A549 treated with AZD2906 at 1 μM for 4 hours (cell line): Measurements from ENCODE around the gene ITPR2. TPM values are rescaled to one million over a fixed set of nuclear protein-coding genes. Genes with fewer than 3 reads are reported as not detected.

Experiments
- total RNA-seq: library from RNA; stranded (reverse); fragments of 200-300 nt; extraction: Qiagen RNA extraction; gene quantifications from 5 replicates; pipeline ENCODE4 v1.2.3, GENCODE V29; 2022

The ITPR2 gene
- 1.3 to 3.0 TPM (median 2.2 TPM) in 5 replicates for total RNA-seq

DNA sequence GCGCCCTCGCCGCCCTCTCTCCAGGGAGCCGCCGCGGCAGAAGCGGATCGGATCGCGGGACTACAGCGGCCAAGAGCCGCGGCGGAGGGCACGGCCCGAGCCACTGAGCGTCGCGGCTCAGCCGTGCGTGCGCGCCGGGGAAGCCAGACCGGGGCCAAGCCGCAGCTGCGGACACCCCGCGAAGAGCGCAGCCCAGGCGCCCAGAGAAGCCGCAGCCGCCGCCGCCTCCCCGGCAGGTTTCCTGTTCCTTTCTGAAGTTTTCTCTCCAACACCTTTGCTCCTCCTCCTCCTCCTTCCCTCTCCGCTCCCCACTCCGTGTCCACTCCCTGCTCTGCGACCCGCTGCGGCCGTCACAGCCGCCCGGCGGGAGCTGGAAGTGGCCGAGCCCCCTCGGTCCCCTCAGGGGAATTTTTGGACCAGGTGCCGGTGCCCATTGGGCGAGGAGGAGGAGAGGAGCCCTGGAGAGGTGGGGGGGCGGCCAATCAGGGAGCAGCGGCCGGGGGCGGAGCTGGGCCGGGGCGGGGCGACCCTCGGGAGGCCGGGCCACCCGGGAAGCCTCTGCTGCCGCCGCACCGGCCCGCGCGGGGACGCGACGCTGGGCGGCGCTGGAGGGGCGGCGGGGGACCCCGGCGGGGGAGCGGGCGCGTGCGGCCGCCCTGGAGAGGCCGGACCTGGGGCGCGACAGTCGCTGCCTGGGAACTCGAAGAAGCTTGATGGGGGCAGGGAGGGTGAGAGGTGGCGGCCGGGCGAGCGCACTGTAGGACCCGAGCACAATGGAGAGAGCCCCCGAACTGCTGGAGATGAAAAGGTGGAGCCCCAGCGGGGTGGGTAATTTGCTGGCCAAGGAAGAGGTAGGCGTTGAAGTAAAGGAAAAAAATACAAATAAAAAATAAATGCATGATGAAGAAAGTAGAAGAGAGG is at the start of gene ITPR2:
ITPR2 (minus strand) TSS at position 373 of the 921 bp plus-strand sequence. CDS start 413 bp downstream, outside the sequence.

Other genes starting within 250 kb of the ITPR2 start
- gene INTS13, start 104.8 kb upstream of the ITPR2 start, total RNA-seq = 19.1 to 26.9 TPM (median 22.5 TPM) in 5 replicates
- 25.1 to 30.9 TPM (median 26.4 TPM) in 5 replicates for gene FGFR1OP2, start 105.3 kb upstream of the ITPR2 start, total RNA-seq
- gene TM7SF3, start 181.2 kb upstream of the ITPR2 start, total RNA-seq = 72.0 to 74.5 TPM (median 72.9 TPM) in 5 replicates
- 23.1 to 32.2 TPM (median 27.0 TPM) in 5 replicates for gene MED21, start 189.4 kb upstream of the ITPR2 start, total RNA-seq
- not detected in 5 replicates for gene C12orf71, start 249.4 kb upstream of the ITPR2 start, total RNA-seq